ENCODE results near the gene VENTX. TPM values are rescaled to one million over a fixed set of nuclear protein-coding genes. Genes with fewer than 3 reads are reported as not detected.

Gene VENTX
- total and polyA plus RNA-seq, 10 of the 15 experiments (the other 5 are each of a cell fraction or from before 2014, with no cell fraction given): 0.05 TPM; not detected in 9

GRCh38 chr10:133207627-133208026 lies 30.0 kb upstream of the VENTX start:
- Histone ChIP-seq H3K4me3 (no peak overlapping the region), H2AFZ (ENCODE audit: control insufficient read depth, low read depth, low read length) (no peak overlapping the region), H4K20me1 (ENCODE audit: control insufficient read depth, insufficient read depth) (no peaks in the 10 kb centered on the region), H3K36me3 (ENCODE audit: control insufficient read depth in 2 of 2, insufficient read depth in 2 of 2, low read length in 1 of 2) (no peaks in the 10 kb centered on the region), H3K9me3 (replicated peaks; ENCODE audit: control insufficient read depth, insufficient read depth, low read length) (no peaks in the 10 kb centered on the region), H3K27ac (ENCODE audit: control insufficient read depth, insufficient read depth) (no peak overlapping the region), H3K4me2 (ENCODE audit: control insufficient read depth, insufficient read depth) (no peak overlapping the region), H3K4me1 (ENCODE audit: control insufficient read depth, insufficient read depth, low read length) (no peaks in the 10 kb centered on the region), H3K9ac (ENCODE audit: control insufficient read depth, insufficient read depth, low read length) (no peak overlapping the region), H3K79me2 (ENCODE audit: control insufficient read depth, insufficient read depth, low read length) (no peaks in the 10 kb centered on the region), H3K27me3 (replicated peaks in 1 of 2; ENCODE audit: control insufficient read depth in 2 of 2, insufficient read depth in 2 of 2, low read length in 1 of 2) (no peaks in the 10 kb centered on the region)
- 72% methylated on average over 17 of the region's 17 CpGs for WGBS (ENCODE audit: insufficient coverage, insufficient replicate concordance, low lambda C conversion rate, missing lambda C conversion rate)
- DNase-seq (ENCODE audit: low read depth, low spot score): no peak
- BruUV-seq (replicated peaks): no TSS peak
- intact Hi-C loops (cut with micrococcal nuclease; ENCODE audit: unreplicated experiment) (no loop called here), in situ Hi-C loops (cut with MboI) (no loop called here)
- ATAC-seq: no peak
- TF ChIP-seq, protein P1, sequence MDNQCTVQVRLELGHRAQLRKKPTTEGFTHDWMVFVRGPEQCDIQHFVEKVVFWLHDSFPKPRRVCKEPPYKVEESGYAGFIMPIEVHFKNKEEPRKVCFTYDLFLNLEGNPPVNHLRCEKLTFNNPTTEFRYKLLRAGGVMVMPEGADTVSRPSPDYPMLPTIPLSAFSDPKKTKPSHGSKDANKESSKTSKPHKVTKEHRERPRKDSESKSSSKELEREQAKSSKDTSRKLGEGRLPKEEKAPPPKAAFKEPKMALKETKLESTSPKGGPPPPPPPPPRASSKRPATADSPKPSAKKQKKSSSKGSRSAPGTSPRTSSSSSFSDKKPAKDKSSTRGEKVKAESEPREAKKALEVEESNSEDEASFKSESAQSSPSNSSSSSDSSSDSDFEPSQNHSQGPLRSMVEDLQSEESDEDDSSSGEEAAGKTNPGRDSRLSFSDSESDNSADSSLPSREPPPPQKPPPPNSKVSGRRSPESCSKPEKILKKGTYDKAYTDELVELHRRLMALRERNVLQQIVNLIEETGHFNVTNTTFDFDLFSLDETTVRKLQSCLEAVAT (IDR thresholded peaks at IDR 0.05): no peak
- TF ChIP-seq ZNF207 (IDR thresholded peaks at IDR 0.05; ENCODE audit: borderline replicate concordance) (no peak), JUND (IDR thresholded peaks at IDR 0.05; ENCODE audit: low read depth, low read length) (no peak), EZH2 (IDR thresholded peaks at IDR 0.05; ENCODE audit: borderline replicate concordance, control insufficient read depth, low read depth, low read length) (no peak), GATAD2B (conservative IDR thresholded peaks at IDR 0.05; ENCODE audit: low read depth) (no peak), IRF5 (IDR thresholded peaks at IDR 0.05; ENCODE audit: borderline replicate concordance) (no peak), PAX8 (IDR thresholded peaks at IDR 0.05) (no peak), DPF2 (IDR thresholded peaks at IDR 0.05) (no peak), PML (IDR thresholded peaks at IDR 0.05; ENCODE audit: low read length) (no peak), E2F4 (IDR thresholded peaks at IDR 0.05; ENCODE audit: low read depth, low read length) (no peak)
- TF ChIP-seq, protein P2, sequence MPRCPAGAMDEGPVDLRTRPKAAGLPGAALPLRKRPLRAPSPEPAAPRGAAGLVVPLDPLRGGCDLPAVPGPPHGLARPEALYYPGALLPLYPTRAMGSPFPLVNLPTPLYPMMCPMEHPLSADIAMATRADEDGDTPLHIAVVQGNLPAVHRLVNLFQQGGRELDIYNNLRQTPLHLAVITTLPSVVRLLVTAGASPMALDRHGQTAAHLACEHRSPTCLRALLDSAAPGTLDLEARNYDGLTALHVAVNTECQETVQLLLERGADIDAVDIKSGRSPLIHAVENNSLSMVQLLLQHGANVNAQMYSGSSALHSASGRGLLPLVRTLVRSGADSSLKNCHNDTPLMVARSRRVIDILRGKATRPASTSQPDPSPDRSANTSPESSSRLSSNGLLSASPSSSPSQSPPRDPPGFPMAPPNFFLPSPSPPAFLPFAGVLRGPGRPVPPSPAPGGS (IDR thresholded peaks at IDR 0.05; ENCODE audit: borderline replicate concordance, insufficient read depth, low read depth, low read length, poor library complexity, severe bottlenecking): no peak
- ChIA-PET CTCF (no interaction called here), RAD21 (ENCODE audit: unreplicated experiment) (no interaction called here), SMC1A (ENCODE audit: uncharacterized antibody, unreplicated experiment) (no interaction called here), POLR2A (no interaction called here)
- FAIRE-seq: no peak
